GF-D8 (cell line): Measurements from ENCODE around the gene EID2.

ENCODE experiments used
- DNase-seq: peaks from one replicate; lab custom pipeline; 2025; lab: John Stamatoyannopoulos, UW

EID2 gene

GRCh38 chr19:39539518-39540332, at the start of gene EID2:
EID2 (minus strand) TSS chr19:39540161; CDS start chr19:39540079, 82 bp downstream.
- peak; percentile 80 for DNase-seq

- no peak for DNase-seq
Observed at GRCh38 chr19:39588066-39588465, 48.1 kb upstream of the EID2 start.

GRCh38 chr19:39587496-39587895, 47.5 kb upstream of the EID2 start:
- DNase-seq, result no peak

- DNase-seq, result no peak
Observed at GRCh38 chr19:39582891-39583625, 43.1 kb upstream of the EID2 start.

- no peak for DNase-seq
Observed at GRCh38 chr19:39582442-39582841, 42.5 kb upstream of the EID2 start.

GRCh38 chr19:39568604-39569003, 28.6 kb upstream of the EID2 start:
- no peak for DNase-seq

GRCh38 chr19:39566064-39566463, 26.1 kb upstream of the EID2 start:
- no peak for DNase-seq

GRCh38 chr19:39563408-39563807, 23.4 kb upstream of the EID2 start:
- DNase-seq, result no peak

GRCh38 chr19:39558624-39559117, 18.7 kb upstream of the EID2 start:
- DNase-seq, result no peak

- no peak for DNase-seq
Observed at GRCh38 chr19:39557811-39558623, 18.1 kb upstream of the EID2 start.

GRCh38 chr19:39555883-39556282, 15.9 kb upstream of the EID2 start:
- no peak for DNase-seq

- DNase-seq, result no peak
Observed at GRCh38 chr19:39554701-39555311, 14.8 kb upstream of the EID2 start.

- DNase-seq, result no peak
Observed at GRCh38 chr19:39553082-39553652, 13.2 kb upstream of the EID2 start.

GRCh38 chr19:39550197-39550596, 10.2 kb upstream of the EID2 start:
- no peak for DNase-seq

GRCh38 chr19:39546599-39546998, 6.6 kb upstream of the EID2 start:
- no peak for DNase-seq

- no peak for DNase-seq
Observed at GRCh38 chr19:39544911-39545310, 5.0 kb upstream of the EID2 start.

- no peak for DNase-seq
Observed at GRCh38 chr19:39544226-39544903, 4.4 kb upstream of the EID2 start.

GRCh38 chr19:39543477-39543857, 3.5 kb upstream of the EID2 start:
- DNase-seq, result no peak

- no peak for DNase-seq
Observed at GRCh38 chr19:39542206-39542605, 2.2 kb upstream of the EID2 start.

GRCh38 chr19:39540333-39540673, 342 bp upstream of the EID2 start:
- no peak for DNase-seq

GRCh38 chr19:39539165-39539517, 820 bp downstream of the EID2 start:
- DNase-seq, result no peak
